Left hindlimb (tissue), 1 donor: ENCODE data around the gene PDCD10.

ENCODE experiments used
- DNase-seq: peaks from one replicate; pipeline ENCODE4 v3.0.0-alpha.2; 2018

The PDCD10 gene

DNA sequence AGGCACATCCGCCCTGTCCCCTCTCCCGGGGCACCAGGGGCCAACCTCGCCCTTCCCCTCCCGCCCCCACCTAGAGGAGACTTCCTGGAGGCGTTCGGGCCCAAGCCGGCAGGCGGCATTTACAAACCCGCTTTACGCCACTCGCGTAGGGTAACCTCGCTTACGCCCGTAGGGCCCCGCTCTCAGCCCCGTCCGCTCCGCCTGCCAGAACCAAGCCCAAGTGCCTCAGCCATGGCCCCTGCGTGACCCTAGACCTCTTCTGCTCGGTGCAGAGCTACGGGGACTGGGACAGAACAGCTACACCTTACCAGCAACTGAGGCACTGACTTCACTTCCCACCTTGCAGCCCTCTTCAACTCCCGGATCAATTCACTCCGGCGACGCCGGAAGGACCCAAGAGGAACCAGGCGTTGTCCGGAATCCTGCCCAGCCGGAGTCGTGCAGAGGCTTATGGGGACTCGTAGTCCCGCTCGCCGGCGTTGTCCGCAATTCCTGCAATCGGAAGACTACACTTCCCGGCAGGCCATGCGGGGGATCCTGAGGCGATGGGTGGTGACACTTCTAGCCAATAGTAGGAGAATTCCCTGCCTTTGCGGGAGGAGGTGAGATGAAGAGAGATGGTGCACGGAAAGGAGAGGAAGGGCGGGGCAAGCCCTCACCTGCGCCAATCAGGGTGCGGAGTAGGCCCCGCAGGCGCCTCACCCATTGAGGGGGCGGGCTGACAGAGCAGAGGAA lies at the start of gene PDCD10:
TSS of gene PDCD10 (minus strand) at position 395 of the 735 bp plus-strand sequence. CDS start 14,735 bp downstream, outside the sequence.
- DNase-seq = peak; percentile 99

DNA sequence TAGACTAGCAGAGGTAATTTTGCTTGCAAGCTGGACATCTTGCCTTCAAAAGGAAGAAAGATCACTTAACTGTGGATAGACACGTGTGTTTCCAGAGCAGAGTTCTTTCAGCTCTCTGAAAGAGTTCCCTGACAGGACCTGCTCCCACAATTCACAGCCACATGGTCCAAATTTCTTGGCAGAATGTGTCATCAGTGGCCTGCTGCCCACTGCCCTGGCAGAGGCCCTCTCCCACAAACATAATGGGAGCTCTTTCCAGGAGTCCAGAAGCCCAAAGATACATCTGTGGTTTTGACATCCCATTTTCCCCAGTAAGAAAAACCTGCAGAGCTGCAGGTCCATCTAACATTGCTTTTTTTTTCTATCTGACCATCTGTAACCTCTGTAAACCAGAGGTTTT lies 49.1 kb upstream of the PDCD10 start:
- DNase-seq = peak; percentile 57

DNA sequence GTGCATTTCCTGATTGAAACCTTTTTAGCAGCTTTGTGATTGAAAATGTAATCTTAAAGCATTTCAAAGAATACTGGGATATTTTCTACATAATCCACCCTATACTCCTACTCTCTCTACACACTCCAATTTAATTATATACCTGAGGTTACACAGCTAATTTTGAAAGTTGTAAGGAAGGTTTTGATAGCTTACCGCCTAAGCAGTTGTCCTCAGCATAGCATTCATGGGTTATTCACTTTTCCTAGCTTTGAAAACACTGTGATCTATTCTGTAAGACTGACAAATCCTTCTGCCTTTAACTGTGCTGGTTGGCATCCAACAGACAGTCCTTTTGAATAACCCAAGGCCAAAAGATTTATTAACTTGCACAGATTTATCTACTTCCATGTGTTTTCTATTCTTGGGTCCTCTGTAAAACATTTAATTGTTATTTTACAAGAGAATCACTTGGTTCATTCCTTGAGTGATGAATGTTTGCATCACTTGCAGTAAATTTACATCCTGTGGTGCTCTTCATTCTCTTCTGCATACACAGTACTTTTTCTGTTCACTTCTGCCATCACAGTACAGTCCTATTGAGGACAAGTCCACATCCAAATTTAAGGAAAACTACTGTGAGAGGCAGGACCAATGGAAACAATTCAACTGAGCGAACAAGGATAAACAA lies 45.7 kb upstream of the PDCD10 start:
- DNase-seq = no peak

DNA sequence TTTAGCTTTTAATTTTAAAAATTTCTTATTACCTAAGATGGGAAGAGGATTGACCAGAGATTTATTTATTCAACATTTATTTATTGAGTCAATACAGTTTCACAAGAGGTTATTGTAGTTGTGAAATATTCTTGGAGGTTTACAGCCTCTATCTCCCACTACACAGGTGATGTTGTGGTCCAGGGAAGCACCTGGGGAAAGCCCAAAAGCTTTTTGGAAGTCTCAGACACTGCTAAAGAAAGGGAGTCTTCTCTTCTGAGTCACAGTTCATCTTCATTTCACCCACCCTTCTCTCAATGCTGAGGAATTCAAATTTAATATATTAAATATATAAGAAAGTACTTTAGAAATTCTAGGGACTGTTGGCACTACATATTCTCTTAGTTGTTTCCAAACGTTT lies 42.7 kb upstream of the PDCD10 start:
- no peak for DNase-seq

DNA sequence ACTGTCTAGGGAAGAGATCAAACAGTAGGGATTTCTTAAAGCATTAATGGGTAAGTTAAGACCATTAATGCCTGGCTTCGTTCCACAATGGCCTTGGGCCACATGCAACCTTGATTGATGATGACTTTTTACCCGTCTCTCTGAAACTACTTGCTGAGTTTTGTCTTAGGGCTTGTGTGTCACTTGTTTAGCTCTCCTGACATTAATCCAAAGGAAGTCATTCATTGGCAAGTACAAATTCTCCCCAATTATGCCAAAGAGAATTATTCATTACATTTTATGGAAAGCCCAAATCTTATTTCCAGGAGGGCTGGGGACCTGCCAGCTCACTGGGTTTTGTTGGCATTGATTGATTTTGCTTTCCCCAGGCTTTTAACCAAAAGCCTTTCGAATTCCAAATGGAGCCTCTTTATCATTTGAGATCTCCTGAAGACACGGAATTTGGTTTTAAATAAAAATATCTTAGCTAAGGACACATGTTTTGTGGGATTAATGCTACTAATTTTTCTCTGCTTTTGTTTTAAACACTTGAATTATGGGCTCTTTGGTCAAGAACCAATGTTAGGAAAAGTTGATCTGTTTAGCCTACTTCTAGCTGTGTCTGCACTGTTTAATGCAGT lies 41.5 kb upstream of the PDCD10 start:
- DNase-seq = no peak

DNA sequence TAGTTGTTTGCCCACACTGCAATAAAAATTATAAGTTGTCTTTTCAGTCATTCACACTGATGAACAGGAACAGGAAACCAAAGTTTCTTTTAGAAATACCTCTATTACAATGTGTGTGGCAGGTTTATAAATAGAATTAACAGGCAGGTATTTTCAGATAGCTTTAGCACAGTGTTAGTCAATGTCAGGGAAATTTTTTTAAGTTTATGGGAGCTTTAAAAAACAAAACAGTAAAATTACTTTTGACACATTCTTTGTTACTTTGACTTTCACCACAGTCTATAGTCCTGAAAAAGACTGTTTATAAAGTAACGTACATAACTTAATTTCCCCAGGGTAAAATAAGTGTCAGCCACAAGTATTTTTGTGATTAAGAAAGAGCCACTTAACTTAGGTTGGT lies 38.9 kb upstream of the PDCD10 start:
- DNase-seq = no peak

DNA sequence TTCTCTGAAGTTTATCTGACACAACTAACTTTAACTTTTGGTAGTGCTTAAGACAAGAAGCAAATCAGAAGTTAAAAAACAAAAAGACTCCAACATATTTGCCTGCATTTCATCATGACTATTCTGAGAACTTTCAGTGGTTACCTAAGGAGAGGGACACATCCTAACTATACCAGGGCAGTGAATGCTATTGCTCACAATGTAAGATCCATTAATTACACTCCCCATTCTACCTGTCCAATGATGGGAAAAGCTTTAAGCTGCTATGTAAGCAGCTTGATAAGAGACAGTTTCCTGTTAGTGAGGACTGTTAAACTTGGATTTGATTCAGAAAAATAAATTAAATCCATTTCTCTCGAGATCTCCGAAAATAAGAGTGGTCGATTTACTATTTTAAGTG lies 38.3 kb upstream of the PDCD10 start:
- DNase-seq = no peak

DNA sequence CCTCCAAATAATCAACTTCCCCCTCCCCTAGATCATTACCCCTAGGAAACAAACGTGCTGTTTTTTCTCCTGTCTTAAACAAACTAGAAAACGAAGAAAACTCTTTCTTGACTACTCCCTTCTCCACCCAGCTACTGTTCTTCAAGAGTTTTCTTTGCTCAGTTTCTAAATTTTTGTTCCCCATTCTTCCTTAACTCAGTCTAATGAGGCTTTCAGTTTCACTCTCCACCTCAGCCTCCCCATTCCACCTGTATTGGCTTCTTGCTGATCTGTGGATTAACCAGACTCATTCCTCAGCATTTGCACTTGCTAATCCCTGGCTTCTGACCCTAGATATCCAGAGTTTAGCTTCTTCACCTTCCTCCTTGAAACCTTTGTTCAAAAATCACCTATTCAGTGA lies 27.6 kb upstream of the PDCD10 start:
- DNase-seq = no peak

DNA sequence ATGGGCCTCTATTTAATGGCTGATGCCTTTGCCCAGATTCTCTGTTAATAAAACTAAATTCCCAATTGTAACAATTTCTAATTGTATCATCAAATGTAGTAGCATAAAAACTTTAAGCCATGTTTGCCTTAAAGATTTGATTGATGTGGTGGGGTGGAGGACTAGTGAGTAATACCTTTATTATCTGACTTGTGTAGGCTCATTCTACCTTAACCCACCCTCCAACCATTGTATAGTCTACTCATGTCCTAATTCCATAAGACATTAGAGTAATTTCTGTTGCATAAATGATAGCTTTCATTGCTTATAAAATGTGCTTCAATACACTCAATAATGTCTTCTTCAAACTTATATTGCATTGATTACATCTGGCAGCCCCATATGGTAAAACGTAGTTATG lies 26.6 kb upstream of the PDCD10 start:
- DNase-seq = no peak

DNA sequence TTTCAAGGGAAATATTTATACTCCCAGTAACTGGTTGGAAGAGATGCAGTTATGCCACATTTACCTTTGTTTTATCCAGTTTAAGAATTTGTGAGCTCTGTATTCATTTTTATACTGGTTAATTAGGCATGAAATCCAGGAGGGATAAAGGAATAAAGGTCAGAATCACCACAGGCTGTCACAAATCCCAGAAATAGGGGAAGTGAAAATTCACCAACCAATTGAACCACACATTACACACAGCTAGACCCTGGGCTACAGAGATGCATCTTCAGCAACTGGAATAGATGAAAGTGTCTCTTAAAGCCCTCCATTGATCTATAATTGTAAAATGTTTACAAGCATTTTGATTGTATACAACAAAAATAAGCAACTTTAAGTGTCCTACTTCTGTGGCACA lies 19.4 kb upstream of the PDCD10 start:
- DNase-seq = no peak

DNA sequence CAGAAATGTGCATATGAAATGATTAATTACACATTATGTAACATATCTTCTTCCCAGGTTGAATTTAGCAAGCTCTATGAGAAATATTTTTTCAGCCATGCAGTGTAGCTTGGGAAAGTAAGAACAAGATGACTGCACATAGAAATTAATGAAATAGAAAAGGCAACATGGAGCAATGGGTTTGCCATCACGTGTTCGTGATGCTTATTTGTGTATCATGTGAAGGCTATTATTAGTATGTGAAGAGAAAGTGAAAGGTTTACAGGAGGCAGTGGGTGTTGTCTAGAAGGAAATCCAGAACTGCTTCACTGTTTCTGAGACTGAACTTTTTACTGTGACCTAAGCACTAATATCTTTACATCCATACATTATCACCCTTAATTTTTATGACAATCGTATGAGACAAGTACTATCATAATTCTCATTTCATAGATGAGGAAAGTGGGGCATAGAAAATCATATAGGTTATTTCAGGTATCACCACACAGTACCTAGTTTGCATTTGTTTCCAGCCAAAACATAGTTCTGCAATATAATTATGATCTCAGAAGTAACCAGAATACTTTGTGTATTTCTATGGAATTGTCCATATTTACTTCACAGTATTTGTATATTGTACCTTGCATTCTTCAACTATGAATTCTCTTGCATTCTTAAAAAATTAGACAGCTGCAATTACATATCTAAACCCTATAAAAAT lies 15.7 kb upstream of the PDCD10 start:
- no peak for DNase-seq

DNA sequence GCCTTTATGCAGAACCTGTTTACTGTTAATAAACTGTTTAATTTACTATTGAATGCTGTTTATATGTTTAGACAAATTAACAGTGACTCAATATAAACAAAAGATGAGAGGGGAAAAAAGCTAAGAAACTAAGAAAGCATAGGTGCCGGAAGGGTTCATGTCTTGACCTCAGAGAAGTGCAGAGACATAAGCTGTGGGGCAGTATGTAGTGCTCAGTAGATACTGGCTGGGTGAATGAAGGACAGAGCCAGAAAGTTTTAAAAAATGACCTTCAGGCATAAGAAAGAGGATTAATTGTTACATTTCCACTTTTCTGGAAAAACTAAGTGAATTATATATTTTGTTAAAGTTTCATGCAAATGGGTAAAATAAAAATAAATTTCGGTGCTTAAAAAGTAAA lies 15.0 kb upstream of the PDCD10 start:
- no peak for DNase-seq

DNA sequence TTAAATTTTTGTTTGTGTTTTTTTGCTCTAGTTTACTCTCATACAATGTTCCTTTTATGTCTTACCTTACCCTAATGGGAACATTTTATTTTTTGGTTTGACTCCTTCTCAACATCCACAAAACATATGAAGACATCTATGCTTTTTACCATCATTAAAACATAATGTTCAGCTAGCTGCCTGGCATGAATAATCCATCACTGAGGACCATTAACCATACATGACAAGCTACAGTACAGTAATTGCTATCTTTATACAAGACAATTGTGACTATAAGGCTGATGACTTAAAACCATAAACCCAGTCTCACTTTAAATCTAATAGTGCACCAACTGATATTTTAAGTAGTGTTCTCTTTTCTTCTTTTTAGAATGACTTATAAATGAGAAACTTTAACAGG lies 14.5 kb upstream of the PDCD10 start:
- DNase-seq = no peak

DNA sequence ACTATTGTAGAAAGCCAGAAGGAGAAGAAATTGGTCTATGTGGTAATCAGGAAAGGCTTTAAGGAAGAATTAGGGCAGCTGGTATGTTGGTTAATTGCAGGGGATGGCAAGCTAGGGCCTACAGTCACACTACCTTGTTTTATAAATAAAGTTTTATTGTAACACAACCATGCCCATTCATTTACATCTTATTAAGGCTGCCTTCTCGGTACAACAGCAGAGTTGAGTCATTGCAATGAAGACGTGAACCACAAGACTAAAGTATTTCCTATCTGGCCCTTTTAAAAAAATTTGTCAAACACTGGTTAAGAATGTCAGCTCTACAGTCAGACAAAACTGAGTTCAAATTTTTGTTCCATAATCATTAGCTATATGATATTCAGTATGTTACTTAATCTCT lies 9.1 kb upstream of the PDCD10 start:
- DNase-seq = no peak

DNA sequence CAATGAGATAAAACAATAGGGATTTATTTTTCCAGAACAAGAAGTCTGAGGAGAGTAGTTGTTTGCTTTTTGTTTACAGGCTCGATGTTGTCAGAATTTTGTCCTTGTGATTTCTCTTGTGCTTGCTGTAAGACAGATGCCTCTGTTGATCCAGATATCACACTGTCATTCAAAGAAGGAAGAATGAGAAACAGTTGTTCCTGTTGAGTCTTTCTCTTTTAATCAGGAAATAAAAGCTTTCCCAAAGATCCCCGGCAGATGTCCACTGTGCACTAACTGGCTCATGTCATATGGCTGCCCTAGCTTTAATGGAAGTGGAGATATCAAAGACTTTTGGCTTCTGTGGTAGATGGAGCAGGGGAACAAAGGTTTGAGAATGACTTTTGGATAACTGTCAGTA lies 7.6 kb upstream of the PDCD10 start:
- DNase-seq = no peak

DNA sequence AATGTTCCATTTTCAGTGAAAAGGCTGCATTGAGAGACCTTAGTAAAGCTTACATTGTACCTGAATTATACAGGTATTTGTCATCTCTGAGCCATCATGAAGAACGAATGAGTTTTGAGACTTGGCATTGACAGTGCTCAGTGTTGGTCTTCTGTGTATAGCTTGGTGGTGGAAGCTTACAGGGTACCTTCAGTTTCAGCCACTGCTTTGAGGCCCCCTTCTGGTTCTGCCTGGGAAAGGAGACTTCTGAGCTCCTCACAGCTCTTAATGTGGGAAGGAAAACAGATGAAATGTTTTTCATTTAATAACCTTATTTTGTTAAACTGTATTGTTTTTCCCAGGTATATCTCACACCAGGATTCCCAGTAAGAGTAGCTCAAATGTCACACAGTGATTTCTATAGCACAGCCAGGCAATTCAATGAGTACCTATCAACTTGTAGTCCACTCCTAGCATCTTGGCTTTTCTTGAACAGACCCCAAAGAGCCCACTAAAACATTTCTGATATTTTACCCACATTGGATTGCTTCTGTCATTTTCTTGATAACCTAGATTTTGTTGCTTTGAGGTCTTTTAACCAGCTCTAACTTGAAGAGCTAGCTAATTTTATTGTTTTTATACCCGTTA lies 6.4 kb upstream of the PDCD10 start:
- no peak for DNase-seq

DNA sequence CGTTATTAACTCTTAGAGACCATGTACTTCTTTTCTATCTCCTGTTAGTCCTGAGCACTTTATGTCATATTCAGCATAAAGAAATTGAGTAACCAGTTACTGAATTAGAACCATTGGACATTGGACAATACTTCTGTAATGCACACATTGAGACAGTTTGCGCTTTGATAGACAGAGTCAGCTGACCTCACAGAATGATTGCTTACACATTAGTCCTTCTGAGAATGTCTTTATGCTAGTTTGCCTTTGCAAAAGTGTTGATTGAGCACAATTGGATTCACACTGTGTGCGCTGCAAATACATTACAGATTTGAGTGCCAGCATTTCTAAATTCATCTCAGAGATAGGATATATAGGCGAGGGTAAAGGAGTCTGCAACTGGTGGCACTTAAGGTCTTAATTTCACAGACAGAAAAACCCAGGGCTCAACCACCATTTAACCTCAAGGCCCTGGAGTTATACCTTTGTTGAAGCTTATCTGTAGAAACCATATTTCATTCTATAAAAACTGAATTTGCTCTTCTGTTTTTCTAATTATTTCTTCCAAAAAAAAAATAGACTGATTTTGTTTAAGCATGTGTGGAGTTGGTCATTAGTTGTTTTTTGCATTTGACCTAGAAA lies 4.6 kb upstream of the PDCD10 start:
- DNase-seq = no peak

DNA sequence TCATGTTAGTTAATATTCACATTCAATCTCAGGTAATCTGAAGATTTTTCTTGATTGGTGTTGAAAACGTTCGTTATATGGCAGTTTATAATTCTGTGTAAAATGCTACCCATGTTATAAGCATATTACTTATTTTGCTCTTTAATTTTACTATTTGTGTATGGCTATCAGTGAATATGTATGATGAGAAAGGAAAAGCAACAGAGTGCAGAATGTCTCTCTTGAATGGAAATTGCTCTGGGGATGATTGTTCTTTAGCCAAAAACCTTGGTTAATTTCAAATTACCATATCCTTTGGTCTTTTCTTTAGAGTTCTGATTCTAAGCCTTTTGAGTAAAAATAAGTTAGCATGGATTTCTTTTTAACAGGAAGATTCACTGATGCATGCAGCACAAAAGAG lies 3.3 kb upstream of the PDCD10 start:
- no peak for DNase-seq

DNA sequence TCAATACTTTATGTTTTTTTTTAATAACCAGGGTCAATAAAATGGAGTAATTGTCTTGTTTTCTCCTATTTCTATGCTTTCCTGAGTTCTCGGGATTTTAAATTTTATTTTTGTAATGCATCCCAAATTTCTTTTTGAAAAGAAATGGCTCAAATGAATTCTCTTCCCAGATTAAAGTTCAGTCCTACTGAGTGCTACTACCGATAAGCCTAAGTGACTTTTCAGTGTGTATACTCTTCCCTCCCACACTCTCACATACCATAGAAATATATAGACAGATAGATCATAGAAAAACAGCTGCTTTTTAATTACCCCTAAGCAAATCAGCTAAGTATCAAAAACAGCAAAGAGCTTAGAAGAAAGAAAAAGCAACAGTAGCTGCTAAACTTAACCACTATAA lies 2.3 kb upstream of the PDCD10 start:
- DNase-seq = no peak

DNA sequence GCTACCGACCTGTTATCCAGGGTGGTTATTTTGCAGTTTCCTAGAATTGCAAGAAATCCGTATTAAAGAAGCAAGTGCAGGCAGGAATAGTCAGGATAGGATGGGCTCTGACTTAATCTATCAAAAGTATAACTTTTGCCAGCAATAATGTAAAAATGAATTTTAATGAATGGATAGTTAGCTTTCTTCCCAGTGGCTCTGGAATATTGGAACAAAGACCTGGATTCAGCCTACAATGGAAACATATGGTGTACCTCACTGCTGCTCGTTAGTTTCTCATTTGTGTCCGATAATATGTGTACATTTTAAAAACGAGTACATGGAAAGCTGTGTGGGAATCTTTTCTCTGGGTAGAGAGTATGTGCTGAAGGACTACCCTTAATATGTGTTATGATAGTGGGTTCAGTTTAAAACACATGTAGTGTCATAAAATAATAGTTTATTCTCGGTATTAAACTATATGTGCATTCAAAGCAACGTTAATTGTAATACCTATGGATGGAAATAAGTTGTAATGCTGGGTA lies 1.6 kb upstream of the PDCD10 start:
- no peak for DNase-seq

DNA sequence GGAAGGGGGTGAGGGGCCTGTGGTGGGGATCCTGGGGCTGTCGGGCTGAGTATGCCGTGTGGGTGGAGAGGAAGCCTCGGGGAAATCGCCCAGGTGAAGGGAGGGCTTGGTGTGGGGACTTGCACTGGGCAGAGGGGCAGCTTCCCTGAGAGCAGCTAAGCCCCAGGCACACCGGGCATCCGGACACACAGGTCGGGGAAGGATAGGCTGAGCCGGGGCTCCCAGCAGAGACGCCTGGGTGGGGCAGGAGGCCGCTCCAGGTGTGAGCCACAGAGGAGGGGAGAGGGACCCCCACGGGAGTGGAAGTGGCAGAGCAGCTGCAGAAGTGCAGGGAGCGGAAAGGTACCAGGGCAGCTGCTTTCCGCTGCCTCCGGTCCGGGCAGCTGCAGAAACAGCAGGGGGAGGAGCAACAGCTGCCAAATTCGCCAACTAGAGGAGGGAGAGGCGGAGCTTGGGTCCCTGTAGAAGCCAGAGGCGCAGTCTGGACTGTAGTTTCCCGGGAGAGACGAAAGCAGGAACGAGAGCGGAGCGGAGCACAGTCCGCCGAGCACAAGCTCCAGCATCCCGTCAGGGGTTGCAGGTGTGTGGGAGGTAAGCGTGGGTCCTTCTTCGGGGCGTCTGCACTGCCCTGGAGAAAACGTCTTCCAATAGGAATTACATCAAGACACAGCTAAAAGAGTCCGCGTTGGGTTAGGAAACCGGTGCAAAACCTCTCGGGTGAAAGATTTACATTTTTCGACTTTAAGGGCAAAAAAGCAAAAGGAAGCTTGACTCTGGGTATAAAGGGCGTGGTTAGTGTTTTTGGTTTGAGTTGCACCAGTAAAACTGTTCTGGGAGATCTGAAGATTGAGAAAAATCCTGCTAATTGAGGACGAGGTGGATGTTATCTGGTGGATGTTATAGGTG lies 794 bp upstream of the PDCD10 start, which contains the start of gene SERPINI1:
TSS of gene SERPINI1 (plus strand) at position 489 of the 906 bp plus-strand sequence. CDS start 53,408 bp downstream, outside the sequence.
- DNase-seq = peak; percentile 90
